NB4 (cell line): ENCODE measurements around the gene HOXA6.

ENCODE experiments used
- MYC ChIP-seq: IDR thresholded peaks from 2 replicates; pipeline ENCODE4 v1.6.1; 2011; ENCODE audit warnings: low read depth, low read length
- POLR2A ChIP-seq: IDR thresholded peaks from 2 replicates; pipeline ENCODE4 v1.6.1; 2011; ENCODE audit warnings: mild to moderate bottlenecking; ENCODE audit not compliant: insufficient read length; ENCODE audit errors: extremely low read depth
- TF ChIP-seq, protein P1 (sequence below): IDR thresholded peaks from one replicate; pipeline ENCODE4 v1.5.1; 2012; ENCODE audit warnings: low read depth, low read length
- TF ChIP-seq, protein P2 (sequence below): IDR thresholded peaks from 2 replicates; pipeline ENCODE4 v1.6.1; 2011; ENCODE audit warnings: low read depth, low read length

GRCh38 chr7:27111042-27111750 lies 36.4 kb downstream of the HOXA6 start:
- no peak for TF ChIP-seq MYC
- TF ChIP-seq POLR2A = no peak
- TF ChIP-seq, protein P1, sequence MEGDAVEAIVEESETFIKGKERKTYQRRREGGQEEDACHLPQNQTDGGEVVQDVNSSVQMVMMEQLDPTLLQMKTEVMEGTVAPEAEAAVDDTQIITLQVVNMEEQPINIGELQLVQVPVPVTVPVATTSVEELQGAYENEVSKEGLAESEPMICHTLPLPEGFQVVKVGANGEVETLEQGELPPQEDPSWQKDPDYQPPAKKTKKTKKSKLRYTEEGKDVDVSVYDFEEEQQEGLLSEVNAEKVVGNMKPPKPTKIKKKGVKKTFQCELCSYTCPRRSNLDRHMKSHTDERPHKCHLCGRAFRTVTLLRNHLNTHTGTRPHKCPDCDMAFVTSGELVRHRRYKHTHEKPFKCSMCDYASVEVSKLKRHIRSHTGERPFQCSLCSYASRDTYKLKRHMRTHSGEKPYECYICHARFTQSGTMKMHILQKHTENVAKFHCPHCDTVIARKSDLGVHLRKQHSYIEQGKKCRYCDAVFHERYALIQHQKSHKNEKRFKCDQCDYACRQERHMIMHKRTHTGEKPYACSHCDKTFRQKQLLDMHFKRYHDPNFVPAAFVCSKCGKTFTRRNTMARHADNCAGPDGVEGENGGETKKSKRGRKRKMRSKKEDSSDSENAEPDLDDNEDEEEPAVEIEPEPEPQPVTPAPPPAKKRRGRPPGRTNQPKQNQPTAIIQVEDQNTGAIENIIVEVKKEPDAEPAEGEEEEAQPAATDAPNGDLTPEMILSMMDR = no peak
- TF ChIP-seq, protein P2, sequence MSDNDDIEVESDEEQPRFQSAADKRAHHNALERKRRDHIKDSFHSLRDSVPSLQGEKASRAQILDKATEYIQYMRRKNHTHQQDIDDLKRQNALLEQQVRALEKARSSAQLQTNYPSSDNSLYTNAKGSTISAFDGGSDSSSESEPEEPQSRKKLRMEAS = no peak
